HepG2 (cell line): ENCODE measurements around the gene KL.

ENCODE experiments used
- ARNTL ChIP-seq: sonication (generic); formaldehyde crosslinking; IDR thresholded peaks from 2 replicates; pipeline ENCODE4 v1.4.0; 2020; ENCODE audit warnings: mild to moderate bottlenecking, missing genetic modification reagents
- EED ChIP-seq: sonication (generic); formaldehyde crosslinking; IDR thresholded peaks from 2 replicates; pipeline ENCODE4 v1.5.0; 2020; ENCODE audit warnings: mild to moderate bottlenecking, missing genetic modification reagents
- KDM4B ChIP-seq: sonication (generic); formaldehyde crosslinking; IDR thresholded peaks from 2 replicates; pipeline ENCODE4 v1.4.0; 2020; ENCODE audit warnings: missing genetic modification reagents
- KLF12 ChIP-seq: sonication (generic); formaldehyde crosslinking; IDR thresholded peaks from 2 replicates; pipeline ENCODE4 v1.4.0; 2020; ENCODE audit warnings: missing genetic modification reagents, borderline replicate concordance
- RAD21 ChIP-seq: fragments of 450-650 bp; formaldehyde crosslinking; IDR thresholded peaks from 2 replicates; pipeline ENCODE4 v1.5.0; 2020; ENCODE audit warnings: mild to moderate bottlenecking
- RXRB ChIP-seq: IDR thresholded peaks from 2 replicates; pipeline ENCODE4 v1.6.1; 2016; ENCODE audit warnings: borderline replicate concordance, missing genetic modification reagents, missing compliant biosample characterization
- TF ChIP-seq, protein P1 (sequence below): sonication (generic); formaldehyde crosslinking; conservative IDR thresholded peaks from 2 replicates; pipeline ENCODE4 v1.8.1; 2023; ENCODE audit warnings: missing genetic modification reagents
- TF ChIP-seq, protein P2 (sequence below): sonication (generic); formaldehyde crosslinking; IDR thresholded peaks from 2 replicates; pipeline ENCODE4 v1.9.0; 2021; ENCODE audit warnings: missing genetic modification reagents, borderline replicate concordance

DNA sequence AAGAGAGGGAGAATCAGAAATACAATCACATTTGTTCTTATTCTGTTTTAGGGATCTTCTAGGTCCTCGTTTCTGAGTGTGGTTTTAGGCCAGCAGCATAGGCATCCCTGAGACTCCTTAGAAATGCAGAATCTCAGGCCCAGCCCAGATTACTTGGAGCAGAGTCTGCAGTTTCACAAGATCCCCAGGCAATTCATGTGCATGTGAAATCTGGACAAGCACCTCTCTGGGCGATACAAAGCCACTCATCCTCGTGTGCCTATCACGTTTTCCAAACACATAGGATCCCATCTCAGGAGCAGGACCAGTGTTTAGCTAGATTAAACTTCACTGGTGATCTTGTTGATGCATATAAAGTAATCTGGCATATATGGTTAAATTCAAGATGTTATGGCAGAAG, 87.2 kb downstream of the KL start:
- no peak for TF ChIP-seq RXRB (CRISPR knock-in tag)
- TF ChIP-seq RAD21 = no peak
- TF ChIP-seq, protein P1, sequence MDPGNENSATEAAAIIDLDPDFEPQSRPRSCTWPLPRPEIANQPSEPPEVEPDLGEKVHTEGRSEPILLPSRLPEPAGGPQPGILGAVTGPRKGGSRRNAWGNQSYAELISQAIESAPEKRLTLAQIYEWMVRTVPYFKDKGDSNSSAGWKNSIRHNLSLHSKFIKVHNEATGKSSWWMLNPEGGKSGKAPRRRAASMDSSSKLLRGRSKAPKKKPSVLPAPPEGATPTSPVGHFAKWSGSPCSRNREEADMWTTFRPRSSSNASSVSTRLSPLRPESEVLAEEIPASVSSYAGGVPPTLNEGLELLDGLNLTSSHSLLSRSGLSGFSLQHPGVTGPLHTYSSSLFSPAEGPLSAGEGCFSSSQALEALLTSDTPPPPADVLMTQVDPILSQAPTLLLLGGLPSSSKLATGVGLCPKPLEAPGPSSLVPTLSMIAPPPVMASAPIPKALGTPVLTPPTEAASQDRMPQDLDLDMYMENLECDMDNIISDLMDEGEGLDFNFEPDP (CRISPR knock-in tag) = no peak
- TF ChIP-seq KDM4B (CRISPR knock-in tag) = no peak
- TF ChIP-seq KLF12 = no peak
- TF ChIP-seq ARNTL = no peak
- TF ChIP-seq EED = no peak
- TF ChIP-seq, protein P2, sequence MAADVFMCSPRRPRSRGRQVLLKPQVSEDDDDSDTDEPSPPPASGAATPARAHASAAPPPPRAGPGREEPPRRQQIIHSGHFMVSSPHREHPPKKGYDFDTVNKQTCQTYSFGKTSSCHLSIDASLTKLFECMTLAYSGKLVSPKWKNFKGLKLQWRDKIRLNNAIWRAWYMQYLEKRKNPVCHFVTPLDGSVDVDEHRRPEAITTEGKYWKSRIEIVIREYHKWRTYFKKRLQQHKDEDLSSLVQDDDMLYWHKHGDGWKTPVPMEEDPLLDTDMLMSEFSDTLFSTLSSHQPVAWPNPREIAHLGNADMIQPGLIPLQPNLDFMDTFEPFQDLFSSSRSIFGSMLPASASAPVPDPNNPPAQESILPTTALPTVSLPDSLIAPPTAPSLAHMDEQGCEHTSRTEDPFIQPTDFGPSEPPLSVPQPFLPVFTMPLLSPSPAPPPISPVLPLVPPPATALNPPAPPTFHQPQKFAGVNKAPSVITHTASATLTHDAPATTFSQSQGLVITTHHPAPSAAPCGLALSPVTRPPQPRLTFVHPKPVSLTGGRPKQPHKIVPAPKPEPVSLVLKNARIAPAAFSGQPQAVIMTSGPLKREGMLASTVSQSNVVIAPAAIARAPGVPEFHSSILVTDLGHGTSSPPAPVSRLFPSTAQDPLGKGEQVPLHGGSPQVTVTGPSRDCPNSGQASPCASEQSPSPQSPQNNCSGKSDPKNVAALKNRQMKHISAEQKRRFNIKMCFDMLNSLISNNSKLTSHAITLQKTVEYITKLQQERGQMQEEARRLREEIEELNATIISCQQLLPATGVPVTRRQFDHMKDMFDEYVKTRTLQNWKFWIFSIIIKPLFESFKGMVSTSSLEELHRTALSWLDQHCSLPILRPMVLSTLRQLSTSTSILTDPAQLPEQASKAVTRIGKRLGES (CRISPR knock-in tag) = no peak
